Sigmoid colon (tissue), 7 donors: ENCODE measurements around the gene SMG9. TPM values are rescaled to one million over a fixed set of nuclear protein-coding genes. Genes with fewer than 3 reads are reported as not detected.

ENCODE experiments used
- DNase-seq: peaks from one replicate; pipeline ENCODE4 v3.0.0-alpha.2; 2019
- H3K27ac ChIP-seq, 4 donors: fragments of 200-600 bp; sonication (generic); one replicate each; pipeline ENCODE4 v1.5.1; 2016 to 2019; ENCODE audit warnings: mild to moderate bottlenecking in 1 of 4
- H3K27me3 ChIP-seq, 3 donors: fragments of 200-600 bp; sonication (generic); one replicate each; pipeline ENCODE4 v1.5.1; 2019; ENCODE audit warnings: mild to moderate bottlenecking in 1 of 3
- H3K36me3 ChIP-seq, 4 donors: fragments of 200-600 bp; sonication (generic); one replicate each; pipeline ENCODE4 v1.5.1; 2016 to 2019
- H3K4me1 ChIP-seq, 4 donors: fragments of 200-600 bp; sonication (generic); one replicate each; pipeline ENCODE4 v1.5.1; 2017 to 2019
- H3K4me3 ChIP-seq, 4 donors: fragments of 200-600 bp; sonication (generic); one replicate each; pipeline ENCODE4 v1.5.1; 2017 to 2019; ENCODE audit warnings: mild to moderate bottlenecking in 2 of 4, moderate library complexity in 1 of 4
- H3K9me3 ChIP-seq, 4 donors: fragments of 200-600 bp in 3 of 4; sonication (generic) in 3 of 4; one replicate each; pipeline versions ENCODE4 v1.5.1 to v1.6.1; 2013 to 2019
- CTCF ChIP-seq, 4 experiments: fragments of 450-650 bp in 3 of 4; fragments of 200-600 bp in 1 of 4; IDR thresholded peaks; one replicate each; pipeline ENCODE4 v1.5.1; 2016 to 2019; ENCODE audit warnings: antibody characterized with exemption in 4 of 4, mild to moderate bottlenecking in 3 of 4, moderate library complexity in 2 of 4
- EP300 ChIP-seq, 4 donors: sonication (generic); formaldehyde crosslinking; IDR thresholded peaks; one replicate each; pipeline ENCODE4 v1.6.1; 2017; ENCODE audit warnings: antibody characterized with exemption in 4 of 4
- POLR2A ChIP-seq, 2 donors: fragments of 450-650 bp; IDR thresholded peaks; one replicate each; pipeline ENCODE4 v1.6.1; 2016; ENCODE audit warnings: antibody characterized with exemption in 2 of 2, mild to moderate bottlenecking in 2 of 2, moderate library complexity in 2 of 2
- POLR2AphosphoS5 ChIP-seq, 4 donors: sonication (generic); formaldehyde crosslinking; IDR thresholded peaks; one replicate each; pipeline ENCODE4 v1.6.1; 2017; ENCODE audit warnings: antibody characterized with exemption in 4 of 4
- WGBS, 2 donors: extraction: QIAGEN DNeasy Blood & Tissue Kit; methylation state at CpG; one replicate each; pipeline ENCODE4 v1.1.7; 2013; 5-methylcytosine and 5-hydroxymethylcytosine counted together
- intact Hi-C: fragments of 100-400 bp; cut with DNase I; formaldehyde crosslinking; loops from one replicate; pipeline ENCODE4 v1.15.1; 2023
- polyA plus RNA-seq, 3 donors: library from polyadenylated mRNA; stranded (reverse); fragments of 200-250 nt; gene quantifications; one replicate each; pipeline ENCODE4 v1.2.3, GENCODE V29; 2013
- total RNA-seq, 4 donors: library from RNA; depleted of rRNA; stranded (reverse); fragments of >200 nt; gene quantifications; one replicate each; pipeline ENCODE4 v1.1.0, GENCODE V29; 2016
- donor health status: healthy with polysubstance abuse.
- donor health status: Bipolar disorder and iron deficiency.
- donor health status: healthy.

Gene SMG9
- total and polyA plus RNA-seq, 7 donors: 5.6 to 36.5 (median 12.5) TPM

- H3K36me3 ChIP-seq: no peaks in the 10 kb centered on the region
- no peaks in the 10 kb centered on the region for H3K4me1 ChIP-seq
- DNase-seq: no peak
- WGBS, 2 donors: 77 to 87% methylated on average over 6 of the region's 6 CpGs
- H3K4me3 ChIP-seq: no peak overlapping the region
- H3K27ac ChIP-seq: no peak overlapping the region
- TF ChIP-seq POLR2A (IDR thresholded peaks at IDR 0.05) (no peak), EP300 (IDR thresholded peaks at IDR 0.05) (no peak), POLR2AphosphoS5 (IDR thresholded peaks at IDR 0.05) (no peak), CTCF (IDR thresholded peaks at IDR 0.05) (no peak)
- intact Hi-C loops: no loop called here
- peaks cover 0 to 6% (median 0%) of the 10 kb centered on the region in 4 donors for H3K9me3 ChIP-seq
- H3K27me3 ChIP-seq: peaks cover 0 to 9% (median 0%) of the 10 kb centered on the region in 3 donors
These were observed 49.0 kb downstream of the SMG9 start for GRCh38 chr19:43705729-43706128.

- no peak for DNase-seq
- H3K36me3 ChIP-seq: no peaks in the 10 kb centered on the region
- intact Hi-C loops: no loop called here
- H3K9me3 ChIP-seq: peaks cover 0 to 6% (median 0%) of the 10 kb centered on the region in 4 donors
- H3K4me3 ChIP-seq: no peak overlapping the region
- WGBS, 2 donors: 66 to 78% methylated on average over 7 of the region's 7 CpGs
- peaks cover 0 to 10% (median 6%) of the 10 kb centered on the region in 4 donors for H3K4me1 ChIP-seq
- TF ChIP-seq EP300 (IDR thresholded peaks at IDR 0.05) (no peak), POLR2A (IDR thresholded peaks at IDR 0.05) (no peak), POLR2AphosphoS5 (IDR thresholded peaks at IDR 0.05) (no peak), CTCF (IDR thresholded peaks at IDR 0.05) (no peak)
- H3K27me3 ChIP-seq: peaks cover 0 to 13% (median 12%) of the 10 kb centered on the region in 3 donors
- no peak overlapping the region for H3K27ac ChIP-seq
These were observed 50.6 kb downstream of the SMG9 start for GRCh38 chr19:43704002-43704705.

GRCh38 chr19:43700395-43701000 lies 54.3 kb downstream of the SMG9 start:
- H3K9me3 ChIP-seq: peaks cover 0 to 1% (median 0%) of the 10 kb centered on the region in 4 donors
- peak; percentile 75 for DNase-seq
- peaks cover 0 to 12% (median 7%) of the 10 kb centered on the region in 4 donors for H3K4me1 ChIP-seq
- peaks cover 0 to 26% (median 16%) of the 10 kb centered on the region in 3 donors for H3K27me3 ChIP-seq
- H3K27ac ChIP-seq: peak overlapping the region; percentile 46 to 67 (median 58)
- intact Hi-C loops: no loop called here
- peak overlapping the region in 1 of 4 donors; percentile 7 for H3K4me3 ChIP-seq
- TF ChIP-seq POLR2A (IDR thresholded peaks at IDR 0.05) (no peak), POLR2AphosphoS5 (IDR thresholded peaks at IDR 0.05) (no peak), CTCF (IDR thresholded peaks at IDR 0.05) (no peak), EP300 (IDR thresholded peaks at IDR 0.05) (no peak)
- WGBS, 2 donors: 70 to 77% methylated on average over 13 of the region's 13 CpGs
- no peaks in the 10 kb centered on the region for H3K36me3 ChIP-seq

- no peak for TF ChIP-seq POLR2AphosphoS5 (IDR thresholded peaks at IDR 0.05)
- TF ChIP-seq CTCF (IDR thresholded peaks at IDR 0.05): no peak
- no peak for TF ChIP-seq POLR2A (IDR thresholded peaks at IDR 0.05)
- TF ChIP-seq EP300 (IDR thresholded peaks at IDR 0.05): no peak
- Histone ChIP-seq H3K27me3 (peaks cover 0 to 26% (median 16%) of the 10 kb centered on the region in 3 donors), H3K27ac (peak overlapping the region in 3 of 4 donors; percentile 51 to 67 (median 64)), H3K4me1 (peaks cover 0 to 12% (median 7%) of the 10 kb centered on the region in 4 donors), H3K4me3 (peak overlapping the region in 3 of 4 donors; percentile 23 to 37 (median 36)), H3K9me3 (peaks cover 0 to 1% (median 0%) of the 10 kb centered on the region in 4 donors), H3K36me3 (no peaks in the 10 kb centered on the region)
- peak; percentile 66 for DNase-seq
- intact Hi-C loops: no loop called here
- 12 to 15% methylated on average over 46 of the region's 46 CpGs for WGBS, 2 donors
These were observed 55.0 kb downstream of the SMG9 start for GRCh38 chr19:43699506-43700394.
